Neural progenitor cell (in vitro differentiated cells): ENCODE data around the gene PRPF38A.

Experiments used
- EZH2 ChIP-seq: fragments of 200-600 bp; sonication (generic); IDR thresholded peaks from 2 replicates; pipeline ENCODE4 v1.6.1; 2017; ENCODE audit warnings: antibody characterized with exemption, mild to moderate bottlenecking, moderate library complexity
- EZH2phosphoT487 ChIP-seq: fragments of 200-600 bp; sonication (generic); IDR thresholded peaks from 2 replicates; pipeline ENCODE4 v1.6.1; 2017; ENCODE audit warnings: antibody characterized with exemption
- TF ChIP-seq, protein P1 (sequence below): fragments of 200-600 bp; sonication (generic); IDR thresholded peaks from 2 replicates; pipeline ENCODE4 v1.5.1; 2017; ENCODE audit warnings: antibody characterized with exemption, mild to moderate bottlenecking

DNA sequence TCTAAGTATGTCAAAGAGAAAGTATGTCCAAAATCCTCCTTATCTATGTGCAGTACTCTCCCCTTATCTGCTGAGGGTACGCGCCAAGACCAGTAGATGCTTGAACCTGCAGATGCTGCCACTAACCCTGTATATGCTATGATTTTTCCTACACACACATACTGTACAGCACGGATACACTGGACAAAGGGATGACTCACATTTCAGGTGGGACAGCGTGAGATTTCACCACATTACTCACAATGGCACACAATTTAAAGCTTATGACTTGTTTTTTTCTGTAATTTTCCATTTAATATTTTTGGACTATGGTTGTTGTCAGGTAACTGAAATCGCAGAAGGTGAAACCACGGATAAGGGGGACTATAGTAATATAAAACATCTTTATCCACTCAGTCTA is 4.3 kb upstream of the PRPF38A start:
- TF ChIP-seq, protein P1, sequence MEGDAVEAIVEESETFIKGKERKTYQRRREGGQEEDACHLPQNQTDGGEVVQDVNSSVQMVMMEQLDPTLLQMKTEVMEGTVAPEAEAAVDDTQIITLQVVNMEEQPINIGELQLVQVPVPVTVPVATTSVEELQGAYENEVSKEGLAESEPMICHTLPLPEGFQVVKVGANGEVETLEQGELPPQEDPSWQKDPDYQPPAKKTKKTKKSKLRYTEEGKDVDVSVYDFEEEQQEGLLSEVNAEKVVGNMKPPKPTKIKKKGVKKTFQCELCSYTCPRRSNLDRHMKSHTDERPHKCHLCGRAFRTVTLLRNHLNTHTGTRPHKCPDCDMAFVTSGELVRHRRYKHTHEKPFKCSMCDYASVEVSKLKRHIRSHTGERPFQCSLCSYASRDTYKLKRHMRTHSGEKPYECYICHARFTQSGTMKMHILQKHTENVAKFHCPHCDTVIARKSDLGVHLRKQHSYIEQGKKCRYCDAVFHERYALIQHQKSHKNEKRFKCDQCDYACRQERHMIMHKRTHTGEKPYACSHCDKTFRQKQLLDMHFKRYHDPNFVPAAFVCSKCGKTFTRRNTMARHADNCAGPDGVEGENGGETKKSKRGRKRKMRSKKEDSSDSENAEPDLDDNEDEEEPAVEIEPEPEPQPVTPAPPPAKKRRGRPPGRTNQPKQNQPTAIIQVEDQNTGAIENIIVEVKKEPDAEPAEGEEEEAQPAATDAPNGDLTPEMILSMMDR, result no peak
- TF ChIP-seq EZH2 (no peak), EZH2phosphoT487 (no peak)
